ENCODE results near the gene POLE2. TPM values are rescaled to one million over a fixed set of nuclear protein-coding genes. Genes with fewer than 3 reads are reported as not detected.

POLE2 gene
- total and polyA plus RNA-seq, 2 of the 4 experiments (the other 2 are of a cell fraction) = 12.2 to 12.3 TPM

- TF ChIP-seq, protein P1, sequence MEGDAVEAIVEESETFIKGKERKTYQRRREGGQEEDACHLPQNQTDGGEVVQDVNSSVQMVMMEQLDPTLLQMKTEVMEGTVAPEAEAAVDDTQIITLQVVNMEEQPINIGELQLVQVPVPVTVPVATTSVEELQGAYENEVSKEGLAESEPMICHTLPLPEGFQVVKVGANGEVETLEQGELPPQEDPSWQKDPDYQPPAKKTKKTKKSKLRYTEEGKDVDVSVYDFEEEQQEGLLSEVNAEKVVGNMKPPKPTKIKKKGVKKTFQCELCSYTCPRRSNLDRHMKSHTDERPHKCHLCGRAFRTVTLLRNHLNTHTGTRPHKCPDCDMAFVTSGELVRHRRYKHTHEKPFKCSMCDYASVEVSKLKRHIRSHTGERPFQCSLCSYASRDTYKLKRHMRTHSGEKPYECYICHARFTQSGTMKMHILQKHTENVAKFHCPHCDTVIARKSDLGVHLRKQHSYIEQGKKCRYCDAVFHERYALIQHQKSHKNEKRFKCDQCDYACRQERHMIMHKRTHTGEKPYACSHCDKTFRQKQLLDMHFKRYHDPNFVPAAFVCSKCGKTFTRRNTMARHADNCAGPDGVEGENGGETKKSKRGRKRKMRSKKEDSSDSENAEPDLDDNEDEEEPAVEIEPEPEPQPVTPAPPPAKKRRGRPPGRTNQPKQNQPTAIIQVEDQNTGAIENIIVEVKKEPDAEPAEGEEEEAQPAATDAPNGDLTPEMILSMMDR (conservative IDR thresholded peaks at IDR 0.05; ENCODE audit: low read depth, low read length) = no peak
These were observed 89.9 kb downstream of the POLE2 start (continued) for GRCh38 chr14:49598189-49598484.

DNA sequence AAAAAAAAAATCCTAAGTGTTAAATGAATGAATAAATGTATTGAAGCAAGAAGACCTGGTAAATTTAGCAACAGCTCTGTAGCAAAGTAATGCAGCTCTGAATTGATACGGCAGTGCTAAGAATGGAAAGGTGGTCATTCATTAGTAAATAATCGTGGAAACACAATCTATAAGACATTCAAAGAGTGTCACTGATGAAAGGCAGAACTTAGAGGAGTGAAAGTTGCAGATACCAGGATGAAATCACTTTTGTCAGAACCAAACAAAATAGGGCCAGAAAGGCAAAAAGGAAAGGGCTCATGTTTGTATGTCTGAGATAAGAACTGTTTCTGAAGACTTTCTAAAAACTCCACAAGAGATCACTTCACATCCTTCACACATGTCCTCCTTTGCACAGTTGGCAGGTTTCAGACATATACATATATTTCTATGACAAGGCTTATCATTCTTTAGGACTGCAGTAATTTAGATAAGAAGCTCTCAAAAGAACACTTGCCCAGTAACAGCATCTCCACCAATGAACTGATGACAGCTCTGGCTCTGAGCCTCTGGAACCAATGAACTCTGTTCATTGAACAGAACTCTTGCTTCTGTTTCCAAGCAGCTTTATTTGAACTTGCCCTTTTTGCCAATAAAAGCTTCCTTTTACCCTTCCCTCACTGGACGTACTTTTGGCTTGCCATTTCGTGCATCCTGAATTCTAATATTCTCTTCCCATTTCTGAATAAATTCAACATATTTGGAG lies 93.5 kb downstream of the POLE2 start:
- dilution Hi-C loops (cut with HindIII; ENCODE audit: low sequenced_read_pairs, unreplicated experiment) (no loop called here), intact Hi-C loops (cut with micrococcal nuclease) (no loop called here), in situ Hi-C loops (cut with MboI; ENCODE audit: low sequenced_read_pairs) (no loop called here)
- Histone ChIP-seq H3K4me3 (ENCODE audit: insufficient read depth, low read depth, low read length) (no peak overlapping the region), H2BK120ac (ENCODE audit: low read depth, low read length) (peak overlapping the region; percentile 50), H4K5ac (ENCODE audit: low read depth, low read length) (peak overlapping the region; percentile 60; the same call in 1 of the 2 replicates), H4K8ac (ENCODE audit: low read depth in 2 of 2, low read length in 2 of 2) (no peak overlapping the region), H2BK20ac (ENCODE audit: low read depth, low read length) (peak overlapping the region; percentile 40), H3K27me3 (ENCODE audit: control insufficient read depth, insufficient read depth, low read length) (no peaks in the 10 kb centered on the region), H3K4ac (ENCODE audit: low read depth, low read length) (no peak overlapping the region; the same call in 1 of the 2 replicates), H4K91ac (ENCODE audit: insufficient read depth, low read depth, low read length) (0 out of 2 replicates have a peak overlapping the region, but pooled peaks have one; percentile 8), H2AFZ (replicated peaks; ENCODE audit: low read length, poor library complexity) (no peak overlapping the region), H3K9me3 (ENCODE audit: control insufficient read depth, insufficient read depth, low read length) (no peaks in the 10 kb centered on the region), H3K23ac (ENCODE audit: low read depth, low read length) (no peak overlapping the region; the same call in 1 of the 2 replicates), H3K9ac (ENCODE audit: low read depth, low read length) (no peak overlapping the region), H3K9me1 (ENCODE audit: insufficient read depth, low read length) (peaks cover 4% of the 10 kb centered on the region; the same call in 1 of the 2 replicates), H3K4me2 (ENCODE audit: low read depth, low read length) (peak overlapping the region; percentile 55; the same call in 1 of the 2 replicates), H3K14ac (replicated peaks; ENCODE audit: low read depth, low read length) (no peak overlapping the region), H3K27ac (ENCODE audit: insufficient read depth, low read length) (peak overlapping the region; percentile 23; the same call in 1 of the 2 replicates), H2AK5ac (ENCODE audit: low read depth, low read length) (no peak overlapping the region), H3K79me1 (ENCODE audit: low read depth in 1 of 2, low read length in 2 of 2) (peaks cover 0 to 23% of the 10 kb centered on the region in 2 experiments; a peak in 2 of 4 replicates), H4K20me1 (ENCODE audit: insufficient read depth, low read length) (no peaks in the 10 kb centered on the region), H2BK15ac (ENCODE audit: low read depth, low read length) (no peak overlapping the region), H3K4me1 (ENCODE audit: control insufficient read depth, insufficient read depth, low read length) (peaks cover 5% of the 10 kb centered on the region; the same call in 1 of the 2 replicates), H3K18ac (ENCODE audit: low read depth, low read length) (peak overlapping the region; percentile 66), H3K56ac (ENCODE audit: extremely low read depth, insufficient read depth, low read length) (no peak overlapping the region), H2AK9ac (replicated peaks; ENCODE audit: low read depth, low read length, poor library complexity) (no peak overlapping the region), H3K36me3 (ENCODE audit: control insufficient read depth, insufficient read depth, low read length) (no peaks in the 10 kb centered on the region), H2BK5ac (ENCODE audit: low read depth, low read length, poor library complexity, severe bottlenecking) (peak overlapping the region; percentile 59)
- WGBS, 2 experiments (ENCODE audit: extremely low coverage in 2 of 2, insufficient read length in 1 of 2) = no CpG with 5 or more reads among the region's 4 CpGs
- BruUV-seq (replicated peaks) = no TSS peak
- TF ChIP-seq BHLHE40 (IDR thresholded peaks at IDR 0.05; ENCODE audit: low read depth, low read length) (no peak), RFX5 (IDR thresholded peaks at IDR 0.05; ENCODE audit: low read depth, low read length) (peak; percentile 82)
- POLR2A ChIA-PET (ENCODE audit: unreplicated experiment) = interaction anchor here (0.7 to 0.8 kb wide), 2 partner anchors 8 to 173 kb away, joined by 4 to 9 read pairs; partner anchors contain the start of gene RPS29
- CTCF ChIA-PET = interaction anchor here (0.6 kb wide), 1 partner anchor 308 kb away, joined by 5 read pairs; no protein-coding TSS in a partner anchor
- ATAC-seq (ENCODE audit: low read depth) (peak; percentile 46), DNase-seq (peak; percentile 85)

Small RNA genes within 50 kb of the gene (microRNA-seq; reads per million reads assigned to microRNA genes)
- gene AL139099.3 (ENCODE audit: insufficient read depth, insufficient read length) = not detected
- gene RNU6ATAC30P (ENCODE audit: insufficient read depth, insufficient read length) = not detected

Small RNA genes within 50 kb of the gene (small RNA-seq; reads per million reads assigned to genes)
- gene AL139099.3 (0 reads per million in 5 experiments), gene RNU6ATAC30P (0 reads per million in 5 experiments)

Other genes starting within 250 kb of the POLE2 start
- gene RPS29, start 101.8 kb downstream of the POLE2 start, total RNA-seq (2012; rRNA removed) = 318 and 794 TPM in 2 replicates
- gene RPS29, start 101.8 kb downstream of the POLE2 start, polyA plus RNA-seq (2012; rRNA removed) = 8,930 and 10,393 TPM in 2 replicates
- 20.8 and 28.3 TPM in 2 replicates for gene LRR1, start 89.3 kb downstream of the POLE2 start, total RNA-seq (2012; rRNA removed)
- gene LRR1, start 89.3 kb downstream of the POLE2 start, polyA plus RNA-seq (2012; rRNA removed) = 11.6 and 13.1 TPM in 2 replicates
- gene RPL36AL, start 67.6 kb downstream of the POLE2 start, total RNA-seq (2012; rRNA removed) = 129 and 249 TPM in 2 replicates
- gene RPL36AL, start 67.6 kb downstream of the POLE2 start, polyA plus RNA-seq (2012; rRNA removed) = 313 and 346 TPM in 2 replicates
- gene MGAT2, start 67.4 kb downstream of the POLE2 start, total RNA-seq (2012; rRNA removed) = 67.6 and 73.6 TPM in 2 replicates
- 35.0 and 36.6 TPM in 2 replicates for gene MGAT2, start 67.4 kb downstream of the POLE2 start, polyA plus RNA-seq (2012; rRNA removed)
- gene DNAAF2, start 53.0 kb downstream of the POLE2 start, total RNA-seq (2012; rRNA removed) = 4.1 and 7.5 TPM in 2 replicates
- gene DNAAF2, start 53.0 kb downstream of the POLE2 start, polyA plus RNA-seq (2012; rRNA removed) = 4.7 and 4.9 TPM in 2 replicates
- 0.90 and 1.9 TPM in 2 replicates for gene KLHDC1, start 4.9 kb upstream of the POLE2 start, total RNA-seq (2012; rRNA removed)
- 0.34 and 0.51 TPM in 2 replicates for gene KLHDC1, start 4.9 kb upstream of the POLE2 start, polyA plus RNA-seq (2012; rRNA removed)
- gene KLHDC2, start 79.9 kb upstream of the POLE2 start, total RNA-seq (2012; rRNA removed) = 41.8 and 51.1 TPM in 2 replicates
- gene KLHDC2, start 79.9 kb upstream of the POLE2 start, polyA plus RNA-seq (2012; rRNA removed) = 27.0 and 29.2 TPM in 2 replicates
- 30.5 and 76.1 TPM in 2 replicates for gene NEMF, start 164.6 kb upstream of the POLE2 start, total RNA-seq (2012; rRNA removed)
- 19.3 and 19.5 TPM in 2 replicates for gene NEMF, start 164.6 kb upstream of the POLE2 start, polyA plus RNA-seq (2012; rRNA removed)
- 40.1 and 65.8 TPM in 2 replicates for gene ARF6, start 204.9 kb upstream of the POLE2 start, total RNA-seq (2012; rRNA removed)
- 28.8 and 32.1 TPM in 2 replicates for gene ARF6, start 204.9 kb upstream of the POLE2 start, polyA plus RNA-seq (2012; rRNA removed)

All from IMR-90 (cell line).